22Rv1 (cell line): Measurements from ENCODE around the gene CTNNBIP1.

Experiments
- H3K27ac ChIP-seq: fragments of 450-650 bp; 2 replicates; pipeline ENCODE4 v1.5.1; 2017
- CTCF ChIP-seq: fragments of 450-650 bp; IDR thresholded peaks from 2 replicates; pipeline ENCODE4 v1.5.1; 2017; ENCODE audit warnings: mild to moderate bottlenecking
- ZFX ChIP-seq: fragments of 450-650 bp; IDR thresholded peaks from 2 replicates; pipeline ENCODE4 v1.6.1; 2017; ENCODE audit warnings: antibody characterized with exemption, borderline replicate concordance

CTNNBIP1 gene

DNA sequence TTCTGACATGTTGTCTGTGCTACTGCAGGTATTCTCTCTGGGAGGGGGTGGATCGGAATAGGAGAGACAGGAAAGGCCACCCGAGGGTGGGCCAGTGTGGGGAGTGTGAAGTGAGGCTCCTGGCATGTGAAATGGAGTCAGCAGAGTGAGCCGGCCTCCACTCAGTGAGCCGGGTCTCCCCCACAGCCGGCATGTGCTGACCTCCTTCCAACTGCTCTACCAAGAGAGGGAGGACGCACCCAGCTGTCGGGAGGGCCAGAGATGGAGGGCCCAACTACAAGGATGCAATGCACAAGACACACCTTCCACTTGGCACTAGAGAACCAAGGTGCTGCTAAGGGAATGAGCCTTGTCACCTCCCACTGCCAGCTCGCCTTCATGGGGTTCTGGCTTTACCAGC lies 58.1 kb downstream of the CTNNBIP1 start:
- H3K27ac ChIP-seq, result no peak overlapping the region
- no peak for TF ChIP-seq ZFX
- no peak for TF ChIP-seq CTCF

DNA sequence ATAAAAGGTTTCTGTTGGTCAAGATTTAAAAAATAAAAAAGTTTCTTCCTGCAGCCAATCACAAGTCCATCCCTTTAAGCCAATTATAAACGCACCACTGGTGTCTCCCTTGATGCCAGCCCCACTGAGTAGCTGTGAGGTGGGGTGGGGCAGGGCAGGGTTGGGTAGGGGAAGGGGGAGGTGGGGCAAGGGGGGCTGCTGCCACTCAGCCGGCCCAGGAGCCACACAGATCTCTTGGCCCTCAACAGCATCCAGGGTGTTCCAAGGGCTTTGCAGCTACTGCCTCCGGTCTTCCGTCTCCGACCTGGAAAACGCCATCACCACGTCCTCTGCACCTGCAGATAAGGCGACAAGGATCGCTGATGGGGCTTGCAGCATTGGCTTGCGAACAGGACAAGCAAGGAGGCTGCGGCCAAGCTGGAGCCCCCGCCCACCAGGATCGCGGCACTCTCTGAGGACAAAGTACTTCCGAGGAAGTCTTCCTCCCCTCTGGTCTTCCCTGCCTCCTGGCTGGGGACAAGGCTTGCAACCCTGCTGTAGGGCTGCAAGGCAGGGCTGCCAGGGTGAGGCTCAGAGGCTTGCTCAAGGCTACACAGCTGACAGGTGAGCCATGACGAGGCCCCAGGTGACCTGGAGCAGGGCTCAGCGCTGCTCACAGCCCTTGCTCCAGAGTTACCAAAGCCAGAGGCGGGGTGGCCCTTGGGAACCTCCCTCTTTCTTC lies 59.5 kb downstream of the CTNNBIP1 start:
- H3K27ac ChIP-seq, result no peak overlapping the region
- TF ChIP-seq CTCF, result no peak
- no peak for TF ChIP-seq ZFX

- TF ChIP-seq ZFX (no peak), CTCF (no peak)
- no peak overlapping the region for H3K27ac ChIP-seq
Observed at GRCh38 chr1:9849691-9850441, 60.2 kb downstream of the CTNNBIP1 start.

- TF ChIP-seq CTCF (no peak), ZFX (no peak)
Observed at GRCh38 chr1:9848022-9848421, 62.0 kb downstream of the CTNNBIP1 start.

DNA sequence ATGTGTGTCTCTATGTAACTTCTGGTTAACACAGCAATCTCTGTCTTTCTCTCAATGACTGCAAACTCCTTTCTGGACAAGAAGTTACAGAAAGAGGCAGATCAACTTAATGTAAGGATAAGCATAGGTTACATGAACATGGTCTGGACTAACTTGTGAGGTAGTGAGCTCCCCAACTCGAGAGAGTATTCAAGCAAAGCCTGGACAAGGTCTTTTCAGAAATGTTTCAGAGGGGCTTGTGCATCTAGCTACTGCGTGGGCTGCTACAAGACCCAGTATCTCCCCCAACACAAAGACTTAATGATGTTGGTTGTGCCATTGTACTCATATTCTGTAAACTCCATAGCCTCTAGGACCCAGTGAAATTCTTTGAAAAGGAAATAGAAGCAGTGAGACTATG lies 62.8 kb downstream of the CTNNBIP1 start:
- no peak for TF ChIP-seq ZFX
- H3K27ac ChIP-seq, result no peak overlapping the region

More at GRCh38 chr1:9848022-9848421, 62.0 kb downstream of the CTNNBIP1 start:
- H3K27ac ChIP-seq, result no peak overlapping the region

- H3K27ac ChIP-seq, result no peak overlapping the region
- TF ChIP-seq ZFX, result no peak
- no peak for TF ChIP-seq CTCF
Observed at GRCh38 chr1:9846611-9847171, 63.4 kb downstream of the CTNNBIP1 start.

GRCh38 chr1:9845914-9846313 lies 64.2 kb downstream of the CTNNBIP1 start:
- TF ChIP-seq CTCF, result no peak
- no peak for TF ChIP-seq ZFX
- H3K27ac ChIP-seq, result no peak overlapping the region
